ENCODE measurements around the gene HIF3A. TPM values are rescaled to one million over a fixed set of nuclear protein-coding genes. Genes with fewer than 3 reads are reported as not detected.

The HIF3A gene
- total RNA-seq, 2 experiments from 2014 or later: not detected

- peaks cover 20% of the 10 kb centered on the region for H3K4me1 Mint-ChIP-seq (ENCODE audit: low read depth)
- ChIA-PET POLR2A (no interaction called here), CTCF (interaction anchor here (2.4 kb wide), 1 partner anchor 11 kb away, joined by 8 read pairs; no protein-coding TSS in a partner anchor)
- TF ChIP-seq, protein P1, sequence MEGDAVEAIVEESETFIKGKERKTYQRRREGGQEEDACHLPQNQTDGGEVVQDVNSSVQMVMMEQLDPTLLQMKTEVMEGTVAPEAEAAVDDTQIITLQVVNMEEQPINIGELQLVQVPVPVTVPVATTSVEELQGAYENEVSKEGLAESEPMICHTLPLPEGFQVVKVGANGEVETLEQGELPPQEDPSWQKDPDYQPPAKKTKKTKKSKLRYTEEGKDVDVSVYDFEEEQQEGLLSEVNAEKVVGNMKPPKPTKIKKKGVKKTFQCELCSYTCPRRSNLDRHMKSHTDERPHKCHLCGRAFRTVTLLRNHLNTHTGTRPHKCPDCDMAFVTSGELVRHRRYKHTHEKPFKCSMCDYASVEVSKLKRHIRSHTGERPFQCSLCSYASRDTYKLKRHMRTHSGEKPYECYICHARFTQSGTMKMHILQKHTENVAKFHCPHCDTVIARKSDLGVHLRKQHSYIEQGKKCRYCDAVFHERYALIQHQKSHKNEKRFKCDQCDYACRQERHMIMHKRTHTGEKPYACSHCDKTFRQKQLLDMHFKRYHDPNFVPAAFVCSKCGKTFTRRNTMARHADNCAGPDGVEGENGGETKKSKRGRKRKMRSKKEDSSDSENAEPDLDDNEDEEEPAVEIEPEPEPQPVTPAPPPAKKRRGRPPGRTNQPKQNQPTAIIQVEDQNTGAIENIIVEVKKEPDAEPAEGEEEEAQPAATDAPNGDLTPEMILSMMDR (IDR thresholded peaks at IDR 0.05): no peak
- Histone ChIP-seq H3K27ac (ENCODE audit: low read depth in 1 of 2, low read length in 2 of 2) (no peak overlapping the region), H3K4me3 (ENCODE audit: low read length) (no peak overlapping the region), H3K4me1 (ENCODE audit: insufficient read depth, low read length) (peaks cover 3% of the 10 kb centered on the region), H3K27me3 (ENCODE audit: control insufficient read depth in 1 of 2, insufficient read depth in 2 of 2, low read length in 2 of 2) (no peaks in the 10 kb centered on the region), H3K36me3 (ENCODE audit: insufficient read depth, low read length) (peaks cover 47% of the 10 kb centered on the region), H3K9me3 (ENCODE audit: control insufficient read depth in 1 of 2, insufficient read depth in 1 of 2, low read length in 2 of 2) (no peaks in the 10 kb centered on the region)
- no peak overlapping the region for H3K27ac Mint-ChIP-seq
- intact Hi-C loops (cut with DNase I, micrococcal nuclease): loop anchor here in 1 of 2 experiments (10.0 kb wide), 2 partner anchors 107 to 273 kb away; partner anchors contain the start of gene DACT3
- DNase-seq: no peak
- peaks cover 59% of the 10 kb centered on the region for H3K36me3 Mint-ChIP-seq (ENCODE audit: low read depth)
- no peak for ATAC-seq (ENCODE audit: poor library complexity)
- no peaks in the 10 kb centered on the region for H3K27me3 Mint-ChIP-seq
- H3K9me3 Mint-ChIP-seq: no peaks in the 10 kb centered on the region
- no peak overlapping the region for H3K4me3 Mint-ChIP-seq
Observed at GRCh38 chr19:46391296-46392251, 94.7 kb downstream of the HIF3A start.

DNA sequence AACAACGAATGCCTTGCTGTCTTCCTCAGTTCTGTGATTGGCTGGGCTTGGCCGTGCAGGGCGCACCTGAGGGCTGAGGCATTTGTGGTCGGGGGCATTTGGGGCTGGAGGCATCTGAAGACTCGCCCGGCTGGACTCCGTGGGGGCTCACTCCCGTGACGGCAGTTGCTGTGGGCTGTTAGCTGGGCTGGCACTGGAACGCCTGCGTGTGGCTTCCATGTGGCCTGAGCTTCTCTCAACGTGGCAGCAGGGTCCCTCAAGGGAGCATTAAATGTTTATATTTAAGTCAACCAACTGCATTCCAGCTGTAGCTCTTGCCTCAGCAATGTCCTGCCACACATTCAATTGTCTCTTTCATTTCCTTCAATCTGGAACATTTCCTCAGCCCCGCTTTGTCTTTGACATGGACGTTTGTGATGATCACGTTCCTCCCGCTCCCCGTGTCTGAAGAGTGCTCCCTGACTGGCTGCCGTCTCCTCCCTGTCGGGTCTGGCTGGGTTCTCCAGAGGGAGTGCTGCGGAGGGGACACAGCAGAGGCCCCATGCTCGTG lies 95.5 kb downstream of the HIF3A start:
- Histone ChIP-seq H3K4me1 (ENCODE audit: insufficient read depth, low read length) (peaks cover 3% of the 10 kb centered on the region), H3K27me3 (ENCODE audit: control insufficient read depth in 1 of 2, insufficient read depth in 2 of 2, low read length in 2 of 2) (no peaks in the 10 kb centered on the region), H3K36me3 (ENCODE audit: insufficient read depth, low read length) (peaks cover 40% of the 10 kb centered on the region), H3K4me3 (ENCODE audit: low read length) (no peak overlapping the region), H3K27ac (ENCODE audit: low read depth in 1 of 2, low read length in 2 of 2) (no peak overlapping the region), H3K9me3 (ENCODE audit: control insufficient read depth in 1 of 2, insufficient read depth in 1 of 2, low read length in 2 of 2) (no peaks in the 10 kb centered on the region)
- ATAC-seq (ENCODE audit: poor library complexity) (no peak), DNase-seq (no peak)
- Mint-ChIP-seq H3K4me1 (ENCODE audit: low read depth) (peaks cover 20% of the 10 kb centered on the region), H3K27ac (no peak overlapping the region), H3K27me3 (no peaks in the 10 kb centered on the region), H3K36me3 (ENCODE audit: low read depth) (peaks cover 52% of the 10 kb centered on the region), H3K9me3 (no peaks in the 10 kb centered on the region), H3K4me3 (no peak overlapping the region)
- intact Hi-C loops (cut with DNase I, micrococcal nuclease): loop anchor here in 1 of 2 experiments (10.0 kb wide), 2 partner anchors 108 to 272 kb away; partner anchors contain the start of gene DACT3
- POLR2A ChIA-PET: no interaction called here
- TF ChIP-seq, protein P1 (IDR thresholded peaks at IDR 0.05): no peak
- CTCF ChIA-PET: interaction anchor here (2.4 kb wide), 1 partner anchor 10 kb away, joined by 8 read pairs; no protein-coding TSS in a partner anchor

GRCh38 chr19:46392837-46393236 lies 96.0 kb downstream of the HIF3A start:
- Histone ChIP-seq H3K27me3 (ENCODE audit: control insufficient read depth in 1 of 2, insufficient read depth in 2 of 2, low read length in 2 of 2) (peaks cover 0 to 2% of the 10 kb centered on the region in 2 experiments), H3K4me1 (ENCODE audit: insufficient read depth, low read length) (peaks cover 3% of the 10 kb centered on the region), H3K36me3 (ENCODE audit: insufficient read depth, low read length) (peaks cover 35% of the 10 kb centered on the region), H3K4me3 (ENCODE audit: low read length) (no peak overlapping the region), H3K27ac (ENCODE audit: low read depth in 1 of 2, low read length in 2 of 2) (no peak overlapping the region), H3K9me3 (ENCODE audit: control insufficient read depth in 1 of 2, insufficient read depth in 1 of 2, low read length in 2 of 2) (no peaks in the 10 kb centered on the region)
- Mint-ChIP-seq H3K4me3 (no peak overlapping the region), H3K9me3 (no peaks in the 10 kb centered on the region), H3K36me3 (ENCODE audit: low read depth) (peaks cover 47% of the 10 kb centered on the region), H3K4me1 (ENCODE audit: low read depth) (peaks cover 20% of the 10 kb centered on the region), H3K27me3 (no peaks in the 10 kb centered on the region), H3K27ac (peak overlapping the region; percentile 19)
- POLR2A ChIA-PET: no interaction called here
- DNase-seq (no peak), ATAC-seq (ENCODE audit: poor library complexity) (no peak)
- intact Hi-C loops (cut with DNase I, micrococcal nuclease): loop anchor here in 1 of 2 experiments (10.0 kb wide), 2 partner anchors 108 to 272 kb away; partner anchors contain the start of gene DACT3
- TF ChIP-seq, protein P1 (IDR thresholded peaks at IDR 0.05): no peak
- CTCF ChIA-PET: no interaction called here

Other genes starting within 250 kb of the HIF3A start
- gene IGFL3, start 172.4 kb upstream of the HIF3A start, total RNA-seq: not detected
- not detected for gene IGFL2, start 148.8 kb upstream of the HIF3A start, total RNA-seq
- gene IGFL1, start 67.3 kb upstream of the HIF3A start, total RNA-seq: not detected
- gene PPP5C, start 50.0 kb downstream of the HIF3A start, total RNA-seq: 10 to 100 TPM; 18.9 to 20.2 TPM
- gene CCDC8, start 116.5 kb downstream of the HIF3A start, total RNA-seq: not detected
- gene PNMA8C, start 131.9 kb downstream of the HIF3A start, total RNA-seq: not detected
- gene PNMA8A, start 174.5 kb downstream of the HIF3A start, total RNA-seq: not detected
- under 1 TPM; 0.14 to 0.19 TPM for gene PNMA8B, start 198.8 kb downstream of the HIF3A start, total RNA-seq

Data from CD4-positive, alpha-beta T cell (primary cell).